Psoas muscle (tissue), 8 donors: ENCODE data around the gene SEC14L5. TPM values are rescaled to one million over a fixed set of nuclear protein-coding genes. Genes with fewer than 3 reads are reported as not detected.

ENCODE experiments used
- ATAC-seq, 4 donors: fragments of 200-7000 bp; cut with Tn5 transposase; one replicate each; pipeline ENCODE4 v1.9.1; 2020; ENCODE audit warnings: moderate library complexity in 3 of 4, mild to moderate bottlenecking in 2 of 4
- DNase-seq, 2 donors: peaks; one replicate each; pipeline ENCODE4 v3.0.0-alpha.2; 2020
- H3K27ac ChIP-seq: fragments of 200-600 bp; one replicate; pipeline ENCODE4 v1.8.0; 2022
- H3K27me3 ChIP-seq, 3 donors: fragments of 200-600 bp in 1 of 3; one replicate each; pipeline versions ENCODE4 v1.6.1 to v1.8.0; 2013 to 2022; ENCODE audit warnings: low read length in 2 of 3, mild to moderate bottlenecking in 2 of 3, moderate library complexity in 1 of 3; ENCODE audit not compliant: insufficient read depth in 3 of 3
- H3K36me3 ChIP-seq, 2 donors: fragments of 200-600 bp in 1 of 2; one replicate each; pipeline versions ENCODE4 v1.6.1 to v1.8.0; 2013 to 2022; ENCODE audit warnings: low read depth in 1 of 2, mild to moderate bottlenecking in 1 of 2, moderate library complexity in 1 of 2; ENCODE audit not compliant: insufficient read depth in 1 of 2
- H3K4me1 ChIP-seq: fragments of 200-600 bp; one replicate; pipeline ENCODE4 v1.8.0; 2022
- H3K4me3 ChIP-seq: fragments of 200-600 bp; one replicate; pipeline ENCODE4 v1.8.0; 2022; ENCODE audit warnings: mild to moderate bottlenecking
- H3K9me3 ChIP-seq: fragments of 200-600 bp; one replicate; pipeline ENCODE4 v1.8.0; 2022
- CTCF ChIP-seq: fragments of 200-600 bp; IDR thresholded peaks from one replicate; pipeline ENCODE4 v1.8.0; 2022; ENCODE audit warnings: antibody characterized with exemption
- WGBS, 3 donors: extraction: QIAGEN DNeasy Blood & Tissue Kit; methylation state at CpG; one replicate each; pipeline versions ENCODE4 v1.1.6 to v1.1.7; 2013; 5-methylcytosine and 5-hydroxymethylcytosine counted together
- intact Hi-C, 2 donors: fragments of 100-400 bp; cut with DNase I; formaldehyde crosslinking; loops; one replicate each; pipeline versions ENCODE4 v1.11.0 to v1.14.2; 2022
- polyA plus RNA-seq, 3 donors: library from polyadenylated mRNA; stranded (reverse); fragments of 200-250 nt; gene quantifications; one replicate each; pipeline ENCODE4 v1.2.3, GENCODE V29; 2013
- total RNA-seq, 4 donors: library from RNA; stranded (reverse); fragmentation: NEBNext Ultra II Directional in 2 of 4; extraction: Animal tissue kit (Norgen Biotek cat#: 25700) in 2 of 4; gene quantifications; one replicate each; pipeline versions ENCODE4 v1.2.1 to v1.2.4, GENCODE V29; 2021 to 2023
- donor health status: healthy with polysubstance abuse.
- donor health status: DM: no; HTN: no; CAD: no; lungs with moderate emphysema.
- donor health status: Bipolar disorder and iron deficiency.
- donor health status: healthy.
- donor health status: DM: yes; HTN: yes; CAD: no.
- donor health status: DM: no; HTN: no; CAD: no.
- donor health status: DM: no; HTN: no; CAD: no.
- donor health status: DM: yes; HTN: yes; CAD: no.

The SEC14L5 gene
- total and polyA plus RNA-seq, 7 donors = 0.23 to 0.88 (median 0.42) TPM

DNA sequence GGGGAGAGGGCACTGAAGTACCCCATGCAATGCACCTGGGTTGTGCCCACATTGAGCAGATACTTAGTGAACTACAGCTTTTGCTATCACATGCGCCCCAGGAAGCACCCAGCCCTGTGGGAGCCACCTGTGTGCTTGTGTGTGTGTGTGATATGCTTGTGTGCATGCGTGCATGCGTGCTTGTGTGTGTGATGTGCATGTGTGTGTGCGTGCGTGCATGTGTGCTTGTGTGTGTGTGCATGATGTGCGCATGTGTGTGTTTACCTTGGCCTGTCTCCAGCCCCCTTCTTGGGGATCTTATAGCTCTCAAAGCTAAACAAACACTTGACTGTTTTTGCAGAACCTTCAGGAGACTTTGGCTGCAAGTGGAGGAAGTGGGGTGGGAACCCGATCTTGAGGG is 106.8 kb downstream of the SEC14L5 start:
- 78 to 80% (median 80%) methylated on average over 7 of the region's 7 CpGs for WGBS, 3 donors
- intact Hi-C loops = no loop called here
- Histone ChIP-seq H3K4me3 (no peak overlapping the region), H3K9me3 (no peaks in the 10 kb centered on the region), H3K4me1 (no peaks in the 10 kb centered on the region), H3K27ac (no peak overlapping the region), H3K27me3 (no peaks in the 10 kb centered on the region), H3K36me3 (no peaks in the 10 kb centered on the region)
- ATAC-seq (no peak), DNase-seq (no peak)
- TF ChIP-seq CTCF = no peak

DNA sequence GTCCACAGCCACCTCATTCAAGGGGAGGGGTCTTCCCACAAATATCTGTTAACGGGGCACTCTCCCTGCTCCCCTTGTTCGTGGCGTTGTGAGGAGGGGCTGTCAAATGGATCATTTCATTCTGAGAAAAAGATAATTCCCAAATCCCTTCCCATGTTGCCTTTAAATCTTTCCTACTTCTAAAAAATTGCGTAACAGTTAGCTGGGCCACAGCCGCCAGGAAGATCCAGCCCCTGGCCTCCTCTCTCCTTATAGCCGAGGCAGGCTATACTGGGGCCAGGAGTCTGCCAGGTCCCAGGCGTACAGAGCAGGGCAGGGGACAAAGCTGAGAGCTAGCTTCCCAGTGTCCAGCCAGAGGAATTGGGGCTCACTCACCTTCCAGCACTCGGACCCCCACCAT is 107.2 kb downstream of the SEC14L5 start:
- Histone ChIP-seq H3K4me1 (no peaks in the 10 kb centered on the region), H3K27ac (no peak overlapping the region), H3K36me3 (no peaks in the 10 kb centered on the region), H3K4me3 (no peak overlapping the region), H3K27me3 (no peaks in the 10 kb centered on the region), H3K9me3 (no peaks in the 10 kb centered on the region)
- DNase-seq (no peak), ATAC-seq (peak in 1 of 4 donors; percentile 13)
- WGBS, 3 donors = 51 to 65% (median 63%) methylated on average over 8 of the region's 8 CpGs
- no peak for TF ChIP-seq CTCF
- intact Hi-C loops = no loop called here

GRCh38 chr16:5065813-5066212 is 107.7 kb downstream of the SEC14L5 start, which contains the start of gene C16orf89:
C16orf89 (minus strand) TSS chr16:5065956; CDS start chr16:5065908, 48 bp downstream.
- Histone ChIP-seq H3K9me3 (no peaks in the 10 kb centered on the region), H3K4me1 (no peaks in the 10 kb centered on the region), H3K27ac (no peak within 1 kb of the TSS), H3K4me3 (no peak within 1 kb of the TSS), H3K36me3 (no peaks in the 10 kb centered on the region), H3K27me3 (no peaks in the 10 kb centered on the region)
- ATAC-seq (peak in 1 of 4 donors; percentile 31), DNase-seq (no peak)
- TF ChIP-seq CTCF = no peak
- WGBS, 3 donors = 43 to 49% (median 48%) methylated on average over 10 of the region's 10 CpGs
- intact Hi-C loops = no loop called here

DNA sequence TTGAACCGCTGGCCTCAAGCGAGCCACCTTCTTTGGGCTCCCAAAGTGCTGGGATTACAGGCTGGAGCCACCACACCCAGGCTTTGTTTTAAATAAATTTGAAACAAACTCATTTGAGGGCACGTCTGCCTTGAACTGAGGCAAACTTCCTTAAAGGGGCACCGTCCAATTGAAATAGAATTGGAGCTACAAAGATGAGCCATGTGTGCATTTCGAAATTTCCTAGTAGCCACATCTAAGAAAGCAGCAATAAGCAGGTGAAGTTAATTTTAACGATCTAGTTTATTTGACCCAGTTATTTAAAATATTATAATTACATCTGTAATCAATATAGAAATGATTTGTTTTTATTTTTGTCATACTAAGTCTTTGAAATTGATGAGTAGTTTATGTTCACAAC is 108.4 kb downstream of the SEC14L5 start:
- no peaks in the 10 kb centered on the region for H3K36me3 ChIP-seq
- no peaks in the 10 kb centered on the region for H3K27me3 ChIP-seq
- H3K9me3 ChIP-seq = no peaks in the 10 kb centered on the region
- WGBS, 3 donors = 74 to 76% (median 76%) methylated on average over 6 of the region's 6 CpGs
- H3K4me1 ChIP-seq = peaks cover 4% of the 10 kb centered on the region
- no peak overlapping the region for H3K4me3 ChIP-seq
- no peak for ATAC-seq
- TF ChIP-seq CTCF = no peak
- intact Hi-C loops = no loop called here
- H3K27ac ChIP-seq = no peak overlapping the region
- DNase-seq = no peak

Other genes with a start within 250 kb of the SEC14L5 start
- gene ANKS3, start 224.1 kb upstream of the SEC14L5 start, total RNA-seq = 1 to 10 TPM; 5.2 to 9.1 (median 7.4) TPM
- gene ANKS3, start 224.1 kb upstream of the SEC14L5 start, polyA plus RNA-seq = 10 to 100 TPM; 10.7 to 15.0 (median 14.2) TPM
- gene DNAAF8, start 223.8 kb upstream of the SEC14L5 start, total RNA-seq = 1 to 10 TPM in 1 of 4 donors, under 1 TPM in 2, not detected in 1; 0.42 to 1.1 (median 0.71) TPM
- gene DNAAF8, start 223.8 kb upstream of the SEC14L5 start, polyA plus RNA-seq = 1 to 10 TPM; 1.2 to 2.1 (median 1.8) TPM
- gene ZNF500, start 191.2 kb upstream of the SEC14L5 start, total RNA-seq = 1 to 10 TPM; 4.8 to 8.9 (median 7.9) TPM
- 1 to 10 TPM; 3.7 to 8.4 (median 5.1) TPM for gene ZNF500, start 191.2 kb upstream of the SEC14L5 start, polyA plus RNA-seq
- gene SEPTIN12, start 170.0 kb upstream of the SEC14L5 start, total RNA-seq = not detected
- under 1 TPM in 1 of 3 donors, not detected in 2; 0.41 TPM for gene SEPTIN12, start 170.0 kb upstream of the SEC14L5 start, polyA plus RNA-seq
- not detected for gene SMIM22, start 163.0 kb upstream of the SEC14L5 start, total RNA-seq
- under 1 TPM in 1 of 3 donors, not detected in 2; 0.32 TPM for gene SMIM22, start 163.0 kb upstream of the SEC14L5 start, polyA plus RNA-seq
- gene ROGDI, start 155.7 kb upstream of the SEC14L5 start, total RNA-seq = 10 to 100 TPM; 14.2 to 44.0 (median 21.9) TPM
- 10 to 100 TPM; 13.2 to 33.7 (median 17.3) TPM for gene ROGDI, start 155.7 kb upstream of the SEC14L5 start, polyA plus RNA-seq
- gene GLYR1, start 111.0 kb upstream of the SEC14L5 start, total RNA-seq = 10 to 100 TPM; 53.3 to 74.1 (median 66.8) TPM
- 10 to 100 TPM; 28.6 to 64.5 (median 32.3) TPM for gene GLYR1, start 111.0 kb upstream of the SEC14L5 start, polyA plus RNA-seq
- gene UBN1, start 110.8 kb upstream of the SEC14L5 start, total RNA-seq = 10 to 100 TPM; 25.5 to 33.3 (median 28.0) TPM
- gene UBN1, start 110.8 kb upstream of the SEC14L5 start, polyA plus RNA-seq = 10 to 100 TPM in 2 of 3 donors, 1 to 10 TPM in 1; 9.1 to 27.8 (median 11.7) TPM
- 1 to 10 TPM; 3.2 to 7.2 (median 5.1) TPM for gene PPL, start 21.2 kb upstream of the SEC14L5 start, total RNA-seq
- 1 to 10 TPM; 2.4 to 5.6 (median 3.8) TPM for gene PPL, start 21.2 kb upstream of the SEC14L5 start, polyA plus RNA-seq
- gene NAGPA, start 75.6 kb downstream of the SEC14L5 start, total RNA-seq = 1 to 10 TPM; 4.4 to 8.1 (median 6.4) TPM
- 10 to 100 TPM in 1 of 3 donors, 1 to 10 TPM in 2; 5.3 to 12.3 (median 9.8) TPM for gene NAGPA, start 75.6 kb downstream of the SEC14L5 start, polyA plus RNA-seq
- gene C16orf89, start 107.6 kb downstream of the SEC14L5 start, total RNA-seq = 1 to 10 TPM in 3 of 4 donors, not detected in 1; 1.2 to 9.3 (median 1.3) TPM
- under 1 TPM; 0.29 to 0.62 (median 0.57) TPM for gene C16orf89, start 107.6 kb downstream of the SEC14L5 start, polyA plus RNA-seq
- 1 to 10 TPM; 4.9 to 9.3 (median 6.4) TPM for gene ALG1, start 113.5 kb downstream of the SEC14L5 start, total RNA-seq
- 10 to 100 TPM in 2 of 3 donors, 1 to 10 TPM in 1; 7.3 to 13.1 (median 11.2) TPM for gene ALG1, start 113.5 kb downstream of the SEC14L5 start, polyA plus RNA-seq
- gene EEF2KMT, start 139.5 kb downstream of the SEC14L5 start, total RNA-seq = 10 to 100 TPM in 3 of 4 donors, 1 to 10 TPM in 1; 9.9 to 15.0 (median 10.8) TPM
- gene EEF2KMT, start 139.5 kb downstream of the SEC14L5 start, polyA plus RNA-seq = 10 to 100 TPM in 2 of 3 donors, 1 to 10 TPM in 1; 8.2 to 22.2 (median 12.8) TPM